Endodermal cell (in vitro differentiated cells): ENCODE data around the gene BRSK1. TPM values are rescaled to one million over a fixed set of nuclear protein-coding genes. Genes with fewer than 3 reads are reported as not detected.

Experiments
- DNase-seq: peaks from one replicate; pipeline ENCODE4 v3.0.0-alpha.2; 2017
- H3K27ac ChIP-seq: 2 replicates; pipeline ENCODE4 v1.5.1; 2013; ENCODE audit warnings: mild to moderate bottlenecking, low read depth, low read length, moderate library complexity
- H3K27me3 ChIP-seq: 2 replicates; pipeline ENCODE4 v1.6.1; 2013; ENCODE audit warnings: mild to moderate bottlenecking, low read length, moderate library complexity; ENCODE audit not compliant: insufficient read depth, control insufficient read depth, poor library complexity, severe bottlenecking
- H3K36me3 ChIP-seq: 2 replicates; pipeline ENCODE4 v1.7.0; 2013; ENCODE audit warnings: mild to moderate bottlenecking, low read length, moderate library complexity; ENCODE audit not compliant: control insufficient read depth, insufficient read depth
- H3K4me1 ChIP-seq: one replicate; pipeline ENCODE4 v1.7.0; 2013; ENCODE audit warnings: low read length; ENCODE audit not compliant: control insufficient read depth, insufficient read depth
- H3K4me3 ChIP-seq: 2 replicates; pipeline ENCODE4 v1.5.1; 2013; ENCODE audit warnings: mild to moderate bottlenecking, low read length, moderate library complexity
- H3K9ac ChIP-seq: 2 replicates; pipeline ENCODE4 v1.6.1; 2013; ENCODE audit warnings: mild to moderate bottlenecking, low read length, moderate library complexity; ENCODE audit not compliant: poor library complexity, severe bottlenecking; ENCODE audit errors: extremely low read depth
- H3K9me3 ChIP-seq: 2 replicates; pipeline ENCODE4 v1.6.1; 2013; ENCODE audit warnings: mild to moderate bottlenecking, low read length, moderate library complexity; ENCODE audit not compliant: control insufficient read depth
- H3K27ac Mint-ChIP-seq: 2 replicates; pipeline ENCODE4 v1.8.0; 2020; ENCODE audit warnings: mixed read lengths
- H3K27me3 Mint-ChIP-seq: 2 replicates; pipeline ENCODE4 v1.8.0; 2021; ENCODE audit warnings: mild to moderate bottlenecking, mixed read lengths; ENCODE audit not compliant: insufficient read depth
- H3K36me3 Mint-ChIP-seq: 2 replicates; pipeline ENCODE4 v1.8.0; 2020; ENCODE audit warnings: low read depth, mixed read lengths
- H3K4me1 Mint-ChIP-seq: 2 replicates; pipeline ENCODE4 v1.8.0; 2020; ENCODE audit warnings: mixed read lengths
- H3K4me3 Mint-ChIP-seq: 2 replicates; pipeline ENCODE4 v1.8.0; 2020; ENCODE audit warnings: mild to moderate bottlenecking, moderate library complexity, mixed read lengths
- H3K9me3 Mint-ChIP-seq: 2 replicates; pipeline ENCODE4 v1.8.0; 2020; ENCODE audit warnings: mild to moderate bottlenecking, mixed read lengths
- CTCF ChIP-seq: fragments of 200-600 bp; sonication (generic); conservative IDR thresholded peaks from 2 replicates; pipeline ENCODE4 v1.5.0; 2021; ENCODE audit warnings: antibody characterized with exemption, mild to moderate bottlenecking
- WGBS, 2 experiments: methylation state at CpG; one replicate each; pipeline versions ENCODE4 v1.1.5 to v1.1.7; 2013; ENCODE audit warnings: missing lambda C conversion rate in 2 of 2, mixed read lengths in 1 of 2; ENCODE audit not compliant: insufficient coverage in 1 of 2, insufficient read length in 1 of 2; 5-methylcytosine and 5-hydroxymethylcytosine counted together
- total RNA-seq, 2 donors: library from RNA; stranded (reverse); fragmentation: NEBNext Ultra II Directional in 1 of 2; extraction: Animal tissue kit (Norgen Biotek cat#: 25700) in 1 of 2; gene quantifications; 2 replicates in 1 of 2; 3 replicates in 1 of 2; pipeline ENCODE4 v1.2.1, GENCODE V29; 2021

Gene BRSK1
- total RNA-seq, 2 donors from 2014 or later = 75.9 to 91.4 TPM

GRCh38 chr19:55275851-55276719, 7.7 kb upstream of the BRSK1 start:
- Histone ChIP-seq H3K4me1 (peaks cover 2% of the 10 kb centered on the region), H3K27me3 (no peaks in the 10 kb centered on the region), H3K36me3 (peaks cover 25% of the 10 kb centered on the region), H3K9ac (no peak overlapping the region), H3K27ac (no peak overlapping the region), H3K4me3 (no peak overlapping the region), H3K9me3 (no peaks in the 10 kb centered on the region)
- no peaks in the 10 kb centered on the region for H3K27me3 Mint-ChIP-seq
- peaks cover 39% of the 10 kb centered on the region for H3K36me3 Mint-ChIP-seq
- no peak for DNase-seq
- H3K9me3 Mint-ChIP-seq = no peaks in the 10 kb centered on the region
- H3K4me1 Mint-ChIP-seq = peaks cover 3% of the 10 kb centered on the region
- TF ChIP-seq CTCF = no peak
- H3K27ac Mint-ChIP-seq = no peak overlapping the region
- WGBS, 2 experiments = 92 to 95% methylated on average over 12 to 17 of the region's 17 CpGs
- H3K4me3 Mint-ChIP-seq = no peak overlapping the region

GRCh38 chr19:55276720-55277430, 6.9 kb upstream of the BRSK1 start:
- no peak overlapping the region for H3K27ac Mint-ChIP-seq
- H3K27ac ChIP-seq = no peak overlapping the region

GRCh38 chr19:55277494-55277893, 6.3 kb upstream of the BRSK1 start:
- TF ChIP-seq CTCF = no peak

More at GRCh38 chr19:55276720-55277430, 6.9 kb upstream of the BRSK1 start:
- Histone ChIP-seq H3K9me3 (no peaks in the 10 kb centered on the region), H3K36me3 (peaks cover 25% of the 10 kb centered on the region), H3K27me3 (no peaks in the 10 kb centered on the region), H3K9ac (no peak overlapping the region), H3K4me1 (peaks cover 2% of the 10 kb centered on the region), H3K4me3 (no peak overlapping the region)
- Mint-ChIP-seq H3K4me3 (no peak overlapping the region), H3K9me3 (no peaks in the 10 kb centered on the region), H3K4me1 (peaks cover 3% of the 10 kb centered on the region), H3K27me3 (no peaks in the 10 kb centered on the region), H3K36me3 (peaks cover 35% of the 10 kb centered on the region)
- no peak for DNase-seq
- TF ChIP-seq CTCF = no peak
- WGBS, 2 experiments = 91 to 95% methylated on average over 12 to 15 of the region's 15 CpGs

More at GRCh38 chr19:55277494-55277893, 6.3 kb upstream of the BRSK1 start:
- Mint-ChIP-seq H3K9me3 (no peaks in the 10 kb centered on the region), H3K4me1 (peaks cover 3% of the 10 kb centered on the region), H3K27me3 (no peaks in the 10 kb centered on the region), H3K4me3 (no peak overlapping the region), H3K36me3 (peaks cover 29% of the 10 kb centered on the region), H3K27ac (no peak overlapping the region)
- no peaks in the 10 kb centered on the region for H3K9me3 ChIP-seq
- no peak overlapping the region for H3K9ac ChIP-seq
- H3K4me3 ChIP-seq = no peak overlapping the region
- no peaks in the 10 kb centered on the region for H3K27me3 ChIP-seq
- H3K4me1 ChIP-seq = peaks cover 2% of the 10 kb centered on the region
- H3K27ac ChIP-seq = no peak overlapping the region
- WGBS, 2 experiments = 92 to 94% methylated on average over 6 to 17 of the region's 17 CpGs
- no peak for DNase-seq
- peaks cover 25% of the 10 kb centered on the region for H3K36me3 ChIP-seq
